ENCODE data around the gene USP9Y. TPM values are rescaled to one million over a fixed set of nuclear protein-coding genes. Genes with fewer than 3 reads are reported as not detected.

Gene USP9Y
- total RNA-seq, 2 experiments from 2014 or later: 33.2 to 36.0 TPM

Other genes with a start within 250 kb of the USP9Y start
- 100 to 1,000 TPM; 104 to 111 TPM for gene DDX3Y, start 203.6 kb downstream of the USP9Y start, total RNA-seq